Epithelial cell of esophagus (primary cell): Measurements from ENCODE around the gene CAMK2B.

Experiments
- DNase-seq: peaks from one replicate; pipeline ENCODE4 v3.0.0; 2010; ENCODE audit warnings: low read depth
- H3K4me3 ChIP-seq: 2 replicates; pipeline ENCODE4 v1.5.1; 2011; ENCODE audit warnings: mild to moderate bottlenecking, low read length, control low read depth
- TF ChIP-seq, protein P1 (sequence below): IDR thresholded peaks from 2 replicates; pipeline ENCODE4 v1.5.1; 2011; ENCODE audit warnings: low read depth, mild to moderate bottlenecking, low read length, control low read depth, inconsistent platforms; ENCODE audit not compliant: insufficient read depth; ENCODE audit errors: missing control alignments

The CAMK2B gene

DNA sequence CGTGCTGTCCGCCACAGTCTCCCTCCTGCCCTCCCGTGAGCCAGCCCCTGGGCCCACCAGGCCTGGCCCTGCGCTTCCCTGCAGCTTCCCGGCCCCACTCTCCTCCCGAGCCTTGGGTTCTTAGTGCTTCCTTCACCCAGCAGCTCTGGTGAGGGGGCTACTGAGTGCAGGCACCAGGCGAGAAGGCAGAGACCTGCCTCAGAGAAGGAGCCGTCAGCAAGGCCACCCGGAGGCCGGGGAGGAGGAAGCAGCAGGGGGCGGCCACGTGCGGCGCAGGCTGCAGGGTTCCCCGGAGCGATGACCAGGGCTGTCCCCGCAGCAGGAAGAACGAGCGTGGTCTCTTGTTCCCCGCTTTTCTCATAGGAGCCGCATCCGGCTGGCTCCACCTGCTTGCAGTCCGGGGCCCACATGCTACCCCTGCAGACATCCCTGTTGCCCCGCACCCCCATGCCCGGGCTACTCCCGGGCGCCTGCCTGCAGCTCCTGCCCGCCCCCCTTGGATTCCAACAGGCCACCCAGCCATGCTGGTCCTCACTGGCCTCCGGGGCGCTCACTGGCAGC, 104.1 kb downstream of the CAMK2B start:
- TF ChIP-seq, protein P1, sequence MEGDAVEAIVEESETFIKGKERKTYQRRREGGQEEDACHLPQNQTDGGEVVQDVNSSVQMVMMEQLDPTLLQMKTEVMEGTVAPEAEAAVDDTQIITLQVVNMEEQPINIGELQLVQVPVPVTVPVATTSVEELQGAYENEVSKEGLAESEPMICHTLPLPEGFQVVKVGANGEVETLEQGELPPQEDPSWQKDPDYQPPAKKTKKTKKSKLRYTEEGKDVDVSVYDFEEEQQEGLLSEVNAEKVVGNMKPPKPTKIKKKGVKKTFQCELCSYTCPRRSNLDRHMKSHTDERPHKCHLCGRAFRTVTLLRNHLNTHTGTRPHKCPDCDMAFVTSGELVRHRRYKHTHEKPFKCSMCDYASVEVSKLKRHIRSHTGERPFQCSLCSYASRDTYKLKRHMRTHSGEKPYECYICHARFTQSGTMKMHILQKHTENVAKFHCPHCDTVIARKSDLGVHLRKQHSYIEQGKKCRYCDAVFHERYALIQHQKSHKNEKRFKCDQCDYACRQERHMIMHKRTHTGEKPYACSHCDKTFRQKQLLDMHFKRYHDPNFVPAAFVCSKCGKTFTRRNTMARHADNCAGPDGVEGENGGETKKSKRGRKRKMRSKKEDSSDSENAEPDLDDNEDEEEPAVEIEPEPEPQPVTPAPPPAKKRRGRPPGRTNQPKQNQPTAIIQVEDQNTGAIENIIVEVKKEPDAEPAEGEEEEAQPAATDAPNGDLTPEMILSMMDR: no peak
- H3K4me3 ChIP-seq: no peak overlapping the region
- no peak for DNase-seq

DNA sequence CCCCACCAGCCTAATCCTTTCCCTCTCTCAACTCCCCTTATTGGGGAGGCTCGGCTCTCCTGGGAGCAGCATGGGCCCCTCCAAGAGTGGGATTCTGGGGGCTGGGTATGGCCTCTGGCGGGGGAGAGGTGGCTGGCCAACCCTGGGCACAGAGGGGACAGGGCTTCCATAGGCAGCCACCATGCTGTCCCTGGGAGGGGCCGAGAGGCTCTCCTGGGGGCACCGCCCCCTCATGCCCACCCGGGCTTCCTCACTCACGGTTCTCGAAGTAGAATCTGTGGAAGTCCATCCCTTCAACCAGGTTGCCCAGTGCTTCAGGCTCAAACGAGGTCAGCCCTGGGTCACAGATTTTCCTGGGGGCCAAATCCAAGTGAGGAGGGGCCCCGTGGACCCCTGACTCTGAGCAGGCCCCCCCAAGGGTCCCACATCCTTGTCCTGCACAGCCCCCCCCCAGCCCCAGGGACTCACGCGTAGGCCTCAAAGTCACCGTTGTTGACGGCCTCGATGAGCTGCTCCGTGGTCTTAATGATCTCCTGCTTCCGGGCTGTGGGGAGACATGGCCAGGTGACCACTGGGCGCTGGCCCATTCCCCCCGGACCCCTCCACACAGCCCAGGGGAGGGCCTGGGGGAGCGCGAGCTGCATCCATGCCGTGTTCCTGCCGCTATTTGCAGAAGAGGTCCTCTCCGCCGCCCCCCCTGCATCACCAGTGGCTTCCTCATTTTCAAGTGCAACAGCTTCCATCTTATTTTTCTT, 104.9 kb downstream of the CAMK2B start:
- TF ChIP-seq, protein P1: no peak
- no peak for DNase-seq
- no peak overlapping the region for H3K4me3 ChIP-seq

DNA sequence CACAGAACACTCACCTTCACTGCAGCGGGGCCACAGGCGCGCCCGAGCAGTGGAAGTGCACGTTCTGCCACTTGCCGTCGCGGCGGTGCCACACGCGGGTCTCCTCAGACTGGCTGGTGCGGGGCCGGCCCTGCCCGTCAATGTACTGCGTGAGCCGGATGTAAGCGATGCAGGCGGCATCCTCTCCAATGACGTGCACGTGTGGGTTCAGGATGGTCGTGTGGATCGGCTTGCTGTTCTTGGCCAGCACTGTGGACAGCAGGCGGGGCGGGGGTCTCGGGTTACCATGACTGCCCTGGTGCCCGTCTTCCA, 105.4 kb downstream of the CAMK2B start:
- H3K4me3 ChIP-seq: no peak overlapping the region
- DNase-seq: no peak
- TF ChIP-seq, protein P1: no peak

DNA sequence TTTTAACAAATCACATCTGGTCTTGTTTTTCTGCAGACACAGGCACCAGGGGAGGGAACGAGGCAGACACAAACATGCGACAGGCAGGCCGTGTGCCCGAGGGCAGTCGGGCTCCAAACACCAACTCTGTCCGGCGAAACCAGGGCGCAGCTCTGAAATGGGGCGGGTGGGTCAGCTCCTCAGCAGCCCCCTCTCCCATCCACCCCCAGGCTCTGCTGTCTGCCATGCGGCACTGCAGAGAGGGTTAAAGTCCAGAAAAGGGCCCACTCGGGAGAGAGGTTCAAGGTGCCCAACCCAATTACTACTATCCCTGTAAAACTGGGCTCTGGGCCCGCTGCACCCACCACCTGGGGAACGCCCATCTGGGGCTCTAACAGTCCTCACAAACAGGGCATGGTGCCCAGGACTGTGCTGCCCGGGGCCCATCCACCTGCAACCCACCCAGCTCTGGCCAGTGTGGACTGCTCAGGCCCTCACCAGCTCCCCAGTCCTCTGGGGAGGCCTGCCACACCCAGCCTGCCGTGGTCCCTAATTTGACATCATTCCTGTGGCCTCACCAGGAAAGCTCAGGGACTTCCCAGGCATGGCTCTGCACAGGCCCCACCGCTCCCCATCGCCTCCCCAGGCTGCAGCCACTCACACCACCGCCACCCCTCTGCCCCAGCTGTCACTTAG, 105.9 kb downstream of the CAMK2B start:
- no peak overlapping the region for H3K4me3 ChIP-seq
- TF ChIP-seq, protein P1: no peak
- no peak for DNase-seq

DNA sequence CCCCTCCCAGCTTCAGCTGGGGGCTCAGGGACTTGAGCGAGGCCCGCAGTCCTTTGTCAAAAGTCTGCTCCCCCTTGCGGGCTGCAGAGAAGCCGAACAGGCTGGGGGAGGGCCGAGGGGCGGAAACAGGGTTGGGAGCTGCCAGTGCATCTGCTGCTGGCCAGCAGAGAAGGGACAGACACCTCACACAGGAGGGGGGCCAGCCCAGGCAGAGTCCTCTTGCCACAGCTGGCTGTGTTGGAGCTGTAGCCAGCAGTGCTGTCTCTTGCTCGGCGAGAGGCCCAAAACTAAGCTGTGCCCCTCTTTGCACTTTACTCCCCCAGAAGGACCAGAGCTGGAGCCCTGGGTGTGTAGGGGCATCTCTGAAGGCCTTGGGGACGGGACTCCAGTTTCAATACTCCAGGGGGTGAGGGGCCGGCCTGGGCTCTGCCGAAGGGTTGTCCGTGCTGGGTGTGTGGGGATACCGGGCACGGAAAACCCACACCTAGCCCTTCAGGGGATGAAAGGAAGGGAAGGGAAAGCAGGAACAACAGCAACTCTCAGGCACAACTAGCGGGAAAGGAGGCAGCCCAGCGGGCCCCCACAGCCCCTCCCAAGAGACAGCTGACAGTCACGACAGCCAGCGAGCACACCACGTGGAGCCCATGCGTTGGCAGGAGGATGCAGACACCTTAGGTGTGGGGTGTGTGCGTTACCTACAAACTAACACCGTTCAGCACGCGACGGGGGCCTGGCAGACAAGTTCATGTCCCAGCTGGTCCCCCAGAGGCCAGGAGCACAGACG, 106.8 kb downstream of the CAMK2B start:
- TF ChIP-seq, protein P1: peak; percentile 2
- no peak for DNase-seq
- no peak overlapping the region for H3K4me3 ChIP-seq

DNA sequence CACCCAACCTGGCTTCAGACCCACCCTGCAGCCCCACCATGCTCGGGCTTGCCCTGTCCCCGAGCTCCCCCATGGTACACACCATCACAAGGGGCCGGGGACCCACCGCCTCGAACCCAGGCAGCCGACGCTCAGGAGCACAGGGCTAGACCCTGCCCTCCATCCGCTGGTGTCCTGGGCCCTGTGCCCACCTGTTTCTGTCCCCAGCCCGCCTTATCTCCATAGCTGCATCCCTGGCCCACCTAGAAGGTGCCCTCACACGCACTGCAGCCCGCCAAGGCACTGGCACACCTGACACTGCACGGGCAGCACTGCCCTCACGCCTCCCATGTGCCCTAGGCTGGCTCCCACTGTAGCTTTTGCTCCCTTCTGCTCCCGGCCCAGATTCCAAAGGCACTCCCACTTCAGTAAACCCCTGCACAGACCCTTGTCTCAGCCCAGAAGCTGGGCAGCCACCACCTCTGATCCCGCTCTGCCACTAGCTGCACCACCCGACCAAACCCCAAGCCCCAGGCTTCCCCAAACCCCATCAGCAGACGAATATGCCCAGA, 107.5 kb downstream of the CAMK2B start:
- no peak overlapping the region for H3K4me3 ChIP-seq
- TF ChIP-seq, protein P1: no peak

More for the DNA sequence above, 107.5 kb downstream of the CAMK2B start:
- no peak for DNase-seq
